NCI-H187 treated with DMSO at 0.1 percent for 48 hours (cell line): ENCODE measurements around the gene HS3ST5.
"Not testable (repeated sequence)": the region's sequence is repeated elsewhere in the genome, so short reads cannot be mapped to it uniquely, and the experiment has no call there.

Experiments
- DNase-seq: peaks from one replicate; lab custom pipeline; 2025; lab: John Stamatoyannopoulos, UW

HS3ST5 gene

DNA sequence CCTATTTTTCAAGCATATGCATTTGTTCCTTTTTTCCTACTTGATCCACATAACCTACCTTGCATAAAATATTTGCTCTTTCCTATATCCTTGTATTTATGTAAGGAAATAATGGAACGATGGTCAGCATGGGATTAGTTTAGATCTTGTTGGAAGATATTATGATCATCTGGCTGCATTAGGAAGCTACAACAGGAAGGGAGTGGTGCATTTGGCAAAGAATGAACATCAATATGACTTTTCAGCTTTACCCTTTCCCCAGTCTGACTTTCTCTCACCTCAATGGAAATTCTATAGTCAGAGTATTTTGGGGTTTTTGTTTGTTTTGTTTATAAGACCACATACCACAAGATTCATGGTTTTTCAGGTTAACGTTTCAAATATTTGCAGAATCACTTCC lies 66.0 kb downstream of the HS3ST5 start:
- DNase-seq: no peak

DNA sequence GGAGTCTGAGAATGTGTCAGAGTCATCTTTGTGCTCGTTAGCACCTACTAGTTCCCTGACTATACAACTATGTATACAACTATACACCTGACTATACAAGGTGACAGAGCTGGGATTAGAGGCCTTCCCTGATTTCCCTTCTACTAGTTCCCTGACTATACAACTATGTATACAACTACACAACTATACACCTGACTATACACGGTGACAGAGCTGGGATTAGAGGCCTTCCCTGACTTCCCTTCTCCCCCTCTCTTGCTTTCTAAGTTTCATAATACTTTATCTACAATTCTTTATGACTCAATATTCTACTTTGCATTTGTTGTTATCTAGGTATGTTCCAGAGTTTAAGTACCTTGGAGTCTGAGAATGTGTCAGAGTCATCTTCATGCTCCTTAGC lies 68.0 kb downstream of the HS3ST5 start:
- no peak for DNase-seq

DNA sequence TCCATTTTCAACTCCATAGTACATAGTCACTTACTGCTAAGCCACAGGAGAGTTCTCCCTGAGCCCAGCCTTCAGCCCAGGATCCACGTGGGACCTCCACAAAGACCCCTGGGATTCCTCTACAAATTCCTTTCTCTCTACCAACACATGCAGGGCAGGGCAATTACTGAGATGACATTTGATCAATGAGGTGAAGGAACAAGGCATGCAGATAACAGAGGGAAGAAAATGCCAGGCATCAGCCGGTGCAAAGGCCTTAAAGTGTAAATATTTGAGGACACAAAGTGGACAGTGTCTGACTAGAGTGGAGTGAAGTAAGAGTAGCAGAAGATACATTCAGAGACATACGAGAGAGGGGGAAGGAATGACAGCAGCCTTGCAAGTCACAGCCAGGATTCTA lies 70.2 kb downstream of the HS3ST5 start:
- DNase-seq: no peak

DNA sequence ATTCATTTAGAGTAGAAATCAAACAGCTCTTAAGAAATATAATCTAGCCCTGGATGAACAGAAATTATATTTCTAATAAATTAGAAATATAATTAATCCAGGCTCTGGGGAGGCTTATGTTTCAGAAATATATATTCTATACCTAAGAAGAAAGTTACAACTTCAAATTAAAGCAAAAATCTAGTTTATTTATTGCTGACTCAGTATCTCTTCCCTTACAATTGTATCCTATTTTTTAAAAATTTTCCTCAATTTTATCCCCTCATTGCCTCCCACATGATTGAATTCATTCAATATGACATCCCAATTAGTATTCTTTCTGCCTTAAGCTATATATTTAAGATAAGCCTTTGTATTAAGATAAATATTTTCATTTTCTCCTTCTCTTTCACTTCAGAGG lies 71.4 kb downstream of the HS3ST5 start:
- no peak for DNase-seq

DNA sequence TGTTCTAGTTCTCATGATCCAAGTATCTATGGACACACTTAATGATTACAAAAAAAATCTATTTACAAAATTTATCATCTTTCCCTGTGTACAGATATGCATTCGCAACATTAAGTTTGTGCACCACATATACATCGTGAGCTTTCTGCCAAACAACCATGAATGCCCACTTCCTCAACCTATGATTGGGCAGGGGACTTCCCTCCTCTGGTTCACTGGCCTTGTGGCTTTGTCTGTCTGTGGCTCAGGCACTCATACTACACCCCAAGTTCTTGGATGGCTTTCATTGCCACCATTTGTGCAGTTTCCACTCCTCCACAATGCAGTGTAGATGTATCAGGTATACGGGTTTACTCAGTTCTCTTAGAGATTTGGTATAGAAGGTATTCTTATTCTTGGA lies 74.9 kb downstream of the HS3ST5 start:
- DNase-seq: no peak

DNA sequence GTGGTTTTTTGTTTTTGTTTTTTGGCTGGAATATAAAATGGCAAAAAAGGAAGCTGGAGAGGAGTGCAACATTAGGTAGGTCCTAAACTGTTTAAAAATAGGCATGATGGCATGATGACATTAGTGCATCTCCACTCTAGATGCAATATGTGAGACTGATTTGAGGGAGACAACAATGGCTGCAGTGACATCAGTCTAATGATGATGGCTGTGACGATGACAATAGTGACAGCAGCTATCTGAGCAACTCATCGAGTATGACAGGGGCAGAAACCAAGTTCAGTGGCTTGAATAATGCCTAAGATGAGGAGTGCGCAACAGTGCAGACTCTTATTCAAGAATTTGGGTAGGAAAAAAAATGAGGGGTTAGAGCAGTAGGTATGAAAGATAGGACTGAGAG lies 82.0 kb downstream of the HS3ST5 start:
- no peak for DNase-seq

DNA sequence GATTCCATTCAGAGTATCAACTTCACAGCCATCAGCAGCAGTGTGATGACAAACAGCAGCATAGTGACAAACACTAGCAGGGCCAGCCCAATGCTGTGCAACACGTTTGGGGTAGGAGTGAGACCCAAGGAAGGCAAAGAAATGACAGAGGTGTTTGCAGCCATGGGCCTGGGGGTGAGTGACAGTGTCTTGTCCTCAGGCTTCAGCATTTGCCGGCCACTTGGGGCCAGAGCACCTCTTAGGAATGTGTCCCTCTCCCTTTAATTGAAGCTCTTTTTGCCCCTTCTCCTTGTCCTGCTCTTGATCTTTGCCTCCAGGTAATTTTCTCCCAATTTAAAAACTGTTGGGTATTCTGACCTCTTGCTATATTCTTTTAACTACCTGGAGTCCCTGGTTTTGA lies 84.4 kb downstream of the HS3ST5 start:
- no peak for DNase-seq

DNA sequence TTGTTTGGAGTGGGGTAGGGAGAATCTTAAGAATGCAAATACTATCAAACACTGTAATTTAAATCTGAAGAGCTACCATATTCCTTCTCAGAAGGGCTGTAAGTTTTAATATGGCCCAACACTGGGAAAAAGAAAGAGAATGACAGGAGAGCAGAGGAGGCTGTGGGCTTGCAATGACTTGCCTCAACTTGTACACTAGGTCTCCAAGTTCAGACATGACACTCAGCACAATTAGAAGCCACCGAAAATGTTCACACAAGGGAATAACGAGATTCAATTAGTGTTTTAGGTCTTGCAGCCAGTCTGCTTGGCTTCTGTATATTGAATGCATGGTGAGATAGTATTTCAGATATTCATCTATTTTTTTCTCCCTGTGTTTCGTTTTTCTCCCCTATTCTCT lies 89.4 kb downstream of the HS3ST5 start:
- DNase-seq: no peak

DNA sequence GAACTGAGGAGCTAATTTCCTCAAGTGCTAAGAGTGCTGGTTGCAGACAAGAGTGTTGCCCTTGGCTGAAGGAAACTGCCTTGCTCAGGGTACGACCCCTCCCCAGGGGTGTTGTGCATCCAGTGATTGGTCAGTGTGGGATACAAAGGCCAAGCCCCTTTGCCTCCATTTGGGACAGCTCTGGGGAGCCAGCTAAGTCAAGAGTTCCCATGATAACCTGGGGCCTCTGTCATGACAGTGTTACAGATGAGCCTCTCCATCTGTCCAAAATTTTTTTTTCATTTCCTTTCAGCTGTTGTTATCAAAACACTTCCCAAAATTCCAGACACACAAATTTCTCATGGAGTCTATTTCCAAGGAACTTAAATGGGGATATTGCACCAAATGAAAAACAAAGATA lies 93.3 kb downstream of the HS3ST5 start:
- DNase-seq: no peak

DNA sequence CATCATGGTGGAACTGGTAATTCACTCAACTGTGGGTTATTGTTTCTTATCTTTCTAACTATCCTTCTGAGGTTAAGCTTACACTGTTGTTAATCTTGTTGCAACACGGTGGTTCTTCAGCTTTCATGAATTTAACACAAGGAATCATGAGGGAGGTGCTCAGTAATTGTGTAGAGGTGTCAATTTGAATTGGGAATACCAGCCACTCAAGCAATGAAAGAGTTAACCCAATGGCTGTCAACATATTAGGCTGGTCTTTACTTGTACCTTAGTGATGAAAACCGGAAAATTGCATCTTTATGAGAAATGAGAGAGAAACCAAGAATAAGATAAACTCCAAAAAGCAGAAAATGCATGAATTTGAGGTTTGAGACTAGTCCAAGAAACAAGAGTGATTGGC lies 95.7 kb downstream of the HS3ST5 start:
- DNase-seq: no peak

DNA sequence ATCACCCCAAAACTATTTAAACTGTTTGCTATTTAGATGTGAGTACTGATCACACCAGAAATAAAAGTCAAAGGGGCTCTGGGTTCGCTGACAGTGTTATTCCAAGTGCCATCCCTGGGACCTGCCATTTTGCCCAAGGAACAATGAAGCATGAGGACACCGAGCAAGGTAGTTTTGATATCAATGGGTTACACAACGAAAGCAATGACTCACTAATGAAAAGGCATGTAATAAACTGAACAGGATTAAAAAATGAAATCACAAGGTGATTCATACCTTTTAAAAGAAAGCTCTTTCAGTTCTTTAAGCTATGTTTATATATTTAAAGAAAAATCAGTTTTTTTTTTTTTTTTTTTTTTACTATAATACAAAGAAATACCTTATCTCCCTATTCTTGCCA lies 102.0 kb downstream of the HS3ST5 start:
- DNase-seq: no peak

DNA sequence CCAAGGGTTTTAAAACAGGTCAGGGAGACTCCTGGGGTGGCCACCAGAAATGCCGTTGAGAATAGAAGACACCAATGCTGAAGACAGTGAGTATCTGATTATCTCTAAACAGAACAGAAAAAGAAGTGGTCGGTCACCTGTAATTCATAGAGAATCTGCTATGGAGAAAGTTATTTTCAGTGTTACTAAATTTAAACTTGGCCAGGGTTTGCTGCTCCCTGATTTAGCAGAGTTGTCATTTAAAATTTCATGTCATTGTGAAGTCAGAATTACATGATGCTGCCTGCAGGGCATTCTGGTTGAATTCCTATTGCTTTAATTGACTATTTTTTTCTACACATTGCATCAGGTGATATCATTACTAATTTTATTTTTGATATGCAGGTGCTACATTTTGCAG lies 114.1 kb downstream of the HS3ST5 start:
- DNase-seq: no peak

DNA sequence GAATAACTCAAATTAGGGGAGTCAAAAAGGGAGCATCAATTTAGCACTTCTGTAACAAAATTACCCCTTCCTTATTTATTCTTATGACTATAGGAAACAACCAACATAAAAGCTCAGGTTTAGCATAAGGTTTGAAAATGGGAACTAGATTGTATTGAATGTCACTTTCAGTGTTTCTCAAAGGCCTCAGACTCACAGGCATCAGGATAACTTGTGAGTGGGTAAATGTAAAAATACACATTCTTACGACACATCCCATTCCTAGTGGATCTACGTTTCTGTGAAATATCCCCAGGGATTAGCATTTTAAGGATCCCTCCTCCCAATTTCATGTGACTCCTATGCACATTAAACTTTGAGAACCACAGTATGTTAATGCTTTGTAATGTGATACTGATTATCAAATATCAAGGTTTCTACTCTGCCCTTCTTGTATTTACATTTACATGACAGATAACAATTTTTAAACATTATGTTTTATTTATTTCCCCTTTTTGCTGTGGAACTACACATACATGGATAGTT lies 114.8 kb downstream of the HS3ST5 start:
- DNase-seq: no peak

DNA sequence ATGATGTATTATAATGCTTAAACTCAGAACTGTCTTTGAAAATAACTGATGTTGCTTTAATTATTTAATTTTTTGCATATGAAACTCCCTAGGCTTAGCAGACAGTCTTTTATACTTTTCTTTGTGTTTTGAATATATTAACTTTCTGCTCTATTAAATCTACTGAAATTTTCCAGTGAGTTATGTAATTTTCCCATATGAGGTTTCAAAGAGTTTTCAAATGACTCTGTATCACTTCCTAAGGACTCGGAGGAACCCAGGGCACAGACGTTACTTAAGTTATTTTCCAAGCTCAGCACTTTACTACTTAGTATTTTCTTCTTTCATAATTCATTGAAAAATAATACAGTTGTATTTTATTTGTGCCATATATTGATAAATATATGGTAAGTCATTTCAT lies 122.6 kb downstream of the HS3ST5 start:
- no peak for DNase-seq

DNA sequence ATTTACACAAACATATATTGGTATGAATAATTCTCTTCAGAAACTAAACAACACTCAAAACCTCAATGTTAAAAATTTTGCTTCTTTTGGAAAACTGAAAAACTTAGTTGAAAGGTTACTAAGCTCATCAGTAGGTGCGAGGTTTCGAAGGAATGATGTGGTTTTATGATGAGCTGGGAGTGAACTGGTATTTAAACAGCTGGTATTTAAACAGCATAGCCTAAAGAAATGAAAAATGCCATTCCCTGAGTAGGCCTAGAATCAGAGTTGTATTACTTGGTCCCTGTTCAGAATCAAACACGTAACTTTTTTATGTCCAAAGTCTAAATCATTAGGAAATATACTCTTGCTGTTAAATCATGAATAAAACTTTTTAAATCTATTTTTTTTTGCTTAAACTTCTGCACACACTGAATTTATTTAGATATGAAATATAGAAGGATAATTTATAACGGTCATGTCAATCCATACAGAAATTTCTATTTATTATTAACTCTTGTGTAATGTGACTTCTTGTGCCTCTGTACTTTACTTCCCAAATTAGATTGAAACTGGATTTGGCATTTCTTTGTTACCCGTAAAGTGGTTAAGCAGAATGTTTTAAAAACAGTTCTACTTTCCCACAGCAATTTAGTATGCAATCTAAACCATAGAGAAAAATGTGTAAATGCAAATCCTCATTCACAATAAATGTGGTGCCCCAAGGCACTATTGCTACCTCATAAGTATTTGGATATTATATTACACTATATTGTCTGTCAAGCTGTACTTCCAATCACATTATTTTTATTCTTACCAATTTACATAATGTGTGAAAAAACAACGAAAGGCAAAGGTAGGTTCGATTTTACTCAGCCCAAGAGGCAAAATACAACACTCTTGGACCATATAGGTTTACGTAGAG lies 124.1 kb downstream of the HS3ST5 start:
- no peak for DNase-seq

DNA sequence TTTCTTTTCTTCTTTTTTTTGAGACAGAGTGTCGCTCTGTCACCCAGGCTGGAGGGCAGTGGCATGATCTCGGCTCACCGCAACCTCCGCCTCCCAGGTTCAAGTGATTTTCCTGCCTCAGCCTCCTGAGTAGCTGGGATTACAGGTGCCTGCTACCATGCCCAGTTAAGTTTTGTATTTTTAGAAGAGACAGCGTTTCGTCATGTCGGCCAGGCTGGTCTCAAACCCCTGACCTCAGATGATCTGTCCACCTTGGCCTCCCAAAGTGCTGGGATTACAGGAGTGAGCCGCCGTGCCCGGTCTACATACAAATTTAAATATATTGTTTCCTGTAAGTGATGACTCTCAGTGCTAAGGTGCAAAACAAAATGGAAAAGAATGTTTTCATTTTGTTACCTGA lies 124.8 kb downstream of the HS3ST5 start:
- not testable (repeated sequence) for DNase-seq

DNA sequence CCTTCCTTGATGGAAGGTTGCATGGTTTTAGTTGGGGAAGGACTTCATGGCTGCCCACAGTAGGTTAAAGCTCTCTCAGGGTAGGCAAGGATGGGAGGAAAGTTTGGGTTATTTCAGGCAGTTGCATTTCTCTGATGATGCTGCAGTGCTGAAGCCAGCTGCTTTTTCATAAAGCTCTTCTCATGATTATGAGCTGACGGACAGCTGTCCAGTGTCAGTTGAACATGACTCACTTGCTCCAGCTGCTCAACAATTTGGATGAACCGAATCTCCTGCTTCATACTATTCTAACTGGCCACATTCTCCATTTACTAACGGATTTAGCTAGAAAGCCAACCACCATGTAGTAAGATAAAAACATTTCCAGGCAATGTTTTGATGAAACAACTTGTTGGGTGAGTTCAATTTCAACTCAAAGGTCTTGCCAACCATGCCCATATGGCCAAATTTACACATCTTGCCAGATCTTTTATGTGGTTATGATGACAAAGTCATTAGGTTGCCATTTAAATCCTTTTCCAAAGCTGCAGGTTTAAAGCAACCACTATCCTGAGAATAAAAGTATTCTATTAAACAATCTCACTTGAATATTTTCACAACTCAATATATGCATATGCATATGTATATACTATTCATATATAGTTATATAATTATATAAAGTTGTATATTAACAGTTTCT lies 125.9 kb downstream of the HS3ST5 start:
- DNase-seq: no peak

DNA sequence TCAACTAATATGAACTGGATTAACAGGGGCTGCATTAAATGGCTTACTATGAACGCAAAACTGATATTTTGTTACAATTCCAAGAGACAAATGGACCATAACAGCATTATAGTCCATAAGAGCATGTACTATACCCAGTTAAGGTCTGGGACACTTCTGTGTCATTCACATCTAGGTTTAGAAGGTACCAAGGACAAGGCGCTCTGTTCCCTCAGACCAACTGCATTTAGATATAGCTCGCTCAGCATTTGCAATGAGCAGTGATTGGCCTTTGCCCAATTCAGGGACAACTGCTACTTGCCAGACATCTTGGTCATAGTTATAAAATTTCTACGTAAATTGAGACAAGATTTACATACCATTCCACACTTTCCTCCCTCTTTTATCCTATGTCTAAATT lies 132.4 kb downstream of the HS3ST5 start:
- DNase-seq: no peak

DNA sequence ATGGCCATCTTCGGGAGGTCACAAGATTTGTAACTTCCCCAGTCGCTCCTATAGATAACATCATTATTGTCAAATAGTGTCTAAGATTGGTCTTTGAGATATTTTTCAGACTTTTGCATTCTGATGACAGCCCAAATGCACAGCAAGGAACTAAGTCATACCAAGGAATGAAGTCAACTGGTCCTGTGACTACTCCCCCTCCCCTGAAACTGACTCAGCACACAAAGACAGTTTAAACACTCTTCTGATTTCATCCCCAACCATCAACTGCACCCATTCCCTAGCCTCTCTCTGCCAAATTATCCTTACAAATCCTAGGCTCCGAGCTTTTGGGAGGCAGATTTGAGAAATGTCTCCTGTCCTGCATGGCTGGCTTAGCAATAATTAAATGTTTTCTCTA lies 139.4 kb downstream of the HS3ST5 start:
- DNase-seq: no peak

DNA sequence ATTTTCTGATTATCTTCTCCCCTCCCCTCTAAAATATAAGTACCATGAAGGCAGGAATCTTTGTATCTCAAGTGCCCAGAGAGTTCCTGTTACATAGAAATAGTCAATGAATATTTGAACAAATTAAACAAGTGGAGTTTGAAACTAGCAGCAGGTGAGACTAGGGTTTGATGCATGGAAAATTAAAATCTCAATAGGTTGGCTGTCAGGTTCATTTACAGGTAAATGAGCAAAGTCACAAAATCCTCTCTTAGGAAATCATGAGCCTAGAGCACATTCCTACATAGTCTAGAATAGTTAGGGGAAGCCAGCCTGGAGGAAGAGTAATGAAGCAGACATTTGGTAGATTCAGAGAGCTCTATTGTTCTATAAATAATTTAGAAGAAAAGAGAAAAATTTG lies 140.4 kb downstream of the HS3ST5 start:
- no peak for DNase-seq

DNA sequence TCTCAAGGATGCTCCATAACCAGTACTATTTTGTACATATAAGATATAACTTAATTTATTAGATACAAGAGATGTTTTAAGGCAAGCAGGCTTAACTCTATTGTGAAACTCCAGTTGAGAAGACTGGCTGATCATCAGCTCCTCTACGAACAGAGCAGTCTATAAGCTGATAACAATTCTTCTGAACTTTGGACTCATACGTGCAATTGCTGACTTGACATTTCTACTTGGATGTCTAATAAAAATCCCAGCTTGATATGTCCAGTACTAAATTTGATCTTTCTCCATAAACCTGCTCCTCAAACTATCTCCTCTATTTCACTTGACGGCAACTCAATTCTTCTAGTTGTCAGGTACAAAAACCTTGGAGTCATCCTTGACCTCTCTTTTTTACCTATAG lies 141.9 kb downstream of the HS3ST5 start:
- DNase-seq: no peak

DNA sequence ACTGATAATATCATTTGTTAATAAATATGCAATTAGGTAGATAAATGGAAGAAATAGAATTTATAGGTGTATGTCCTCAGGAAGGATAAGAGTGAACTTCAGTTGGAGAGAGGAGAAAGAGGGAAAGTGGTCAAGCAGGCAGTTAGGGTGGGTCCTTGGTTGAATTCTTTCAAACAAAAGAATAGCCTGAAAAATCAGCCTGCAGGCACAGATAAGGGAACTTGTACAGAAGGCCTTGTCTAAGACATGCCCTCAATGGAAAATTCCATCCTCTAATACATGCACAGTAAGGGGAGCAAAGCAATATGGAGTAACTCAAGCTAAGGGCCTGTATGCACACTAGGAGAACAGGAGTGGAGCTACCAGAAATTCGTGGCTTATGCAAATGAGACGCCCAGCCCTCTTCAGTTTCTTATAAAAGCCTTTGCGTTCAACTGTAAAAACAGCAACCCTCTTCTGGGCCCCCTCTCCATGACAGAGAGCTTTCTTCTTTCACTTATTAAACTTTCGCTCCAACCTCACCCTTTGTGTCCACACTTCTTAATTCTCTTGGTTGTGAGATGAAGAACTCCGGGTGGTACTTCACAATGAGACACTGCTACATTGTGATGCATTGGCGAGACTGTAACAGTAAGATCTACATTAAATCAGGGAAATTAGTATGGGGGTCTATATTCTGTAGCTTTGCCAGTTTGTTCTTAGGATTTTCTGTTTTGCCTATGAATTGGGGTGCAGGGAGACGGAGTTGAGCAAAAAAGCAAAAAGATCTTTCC lies 147.0 kb downstream of the HS3ST5 start:
- no peak for DNase-seq

DNA sequence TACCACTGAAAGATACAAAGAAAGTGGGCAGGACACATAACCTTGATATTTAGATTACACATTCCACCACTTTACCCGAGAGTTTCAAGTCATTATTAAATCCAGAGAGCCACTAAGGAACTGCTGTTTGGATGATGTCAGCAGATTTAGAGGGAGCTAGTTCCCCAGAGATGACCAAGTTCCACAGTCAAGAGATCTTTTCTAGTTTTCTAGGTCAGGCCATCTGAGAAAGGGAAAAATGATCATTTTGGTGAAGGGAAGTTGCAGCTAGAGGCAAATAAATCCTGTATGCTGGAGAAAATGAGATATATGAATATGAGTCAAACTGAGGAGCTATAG lies 147.8 kb downstream of the HS3ST5 start:
- DNase-seq: no peak
